IMR-90 (cell line): ENCODE measurements around the gene TMEM235. TPM values are rescaled to one million over a fixed set of nuclear protein-coding genes. Genes with fewer than 3 reads are reported as not detected.

ENCODE experiments used
- ATAC-seq: fragments of 200-7000 bp; cut with Tn5 transposase; 2 replicates; pipeline ENCODE4 v1.9.1; 2020; ENCODE audit warnings: low read depth, mild to moderate bottlenecking, moderate library complexity
- BruUV-seq: library from RNA; stranded (reverse); fragments of 400-500 nt; replicated peaks from 2 replicates; lab custom pipeline; 2021; lab: Mats Ljungman, UMichigan
- CTCF ChIA-PET: fragments of 300-600 bp; formaldehyde crosslinking; extraction: SDS; loops from one replicate; lab custom pipeline; 2021; ENCODE audit warnings: antibody characterized with exemption; lab: Yijun Ruan, JAX
- POLR2A ChIA-PET: fragments of 300-600 bp; sonication (Branson Sonifier 250); formaldehyde crosslinking; loops from one replicate; lab custom pipeline; 2022; ENCODE audit warnings: antibody characterized with exemption; ENCODE audit not compliant: unreplicated experiment; lab: Charles Lee
- DNase-seq: peaks from one replicate; pipeline ENCODE4 v3.0.0; 2013
- H2AFZ ChIP-seq: replicated peaks from 2 replicates; pipeline ENCODE3; 2013; ENCODE audit warnings: low read length, mild to moderate bottlenecking; ENCODE audit not compliant: poor library complexity
- H2AK5ac ChIP-seq: 2 replicates; pipeline ENCODE4 v1.6.1; 2013; ENCODE audit warnings: low read depth, low read length, inconsistent platforms
- H2AK9ac ChIP-seq: replicated peaks from 2 replicates; pipeline ENCODE3; 2013; ENCODE audit warnings: mild to moderate bottlenecking, low read depth, low read length, moderate library complexity; ENCODE audit not compliant: poor library complexity
- H2BK120ac ChIP-seq: 2 replicates; pipeline ENCODE4 v1.6.1; 2013; ENCODE audit warnings: low read depth, low read length, inconsistent platforms
- H2BK15ac ChIP-seq: 3 replicates; pipeline ENCODE4 v1.6.1; 2013; ENCODE audit warnings: low read depth, low read length, inconsistent platforms
- H2BK20ac ChIP-seq: 2 replicates; pipeline ENCODE4 v1.6.1; 2013; ENCODE audit warnings: low read depth, mild to moderate bottlenecking, inconsistent platforms, low read length, moderate library complexity
- H2BK5ac ChIP-seq: 2 replicates; pipeline ENCODE4 v1.6.1; 2013; ENCODE audit warnings: mild to moderate bottlenecking, low read depth, low read length, inconsistent platforms; ENCODE audit not compliant: poor library complexity, severe bottlenecking
- H3K14ac ChIP-seq: replicated peaks from 2 replicates; pipeline ENCODE4 v1.6.1; 2013; ENCODE audit warnings: low read depth, low read length, inconsistent platforms
- H3K18ac ChIP-seq: 2 replicates; pipeline ENCODE4 v1.6.1; 2013; ENCODE audit warnings: low read depth, low read length, control low read depth
- H3K23ac ChIP-seq: 2 replicates; pipeline ENCODE4 v1.6.1; 2013; ENCODE audit warnings: low read depth, low read length, inconsistent platforms
- H3K27ac ChIP-seq: 2 replicates; pipeline ENCODE4 v1.5.1; 2013; ENCODE audit warnings: mild to moderate bottlenecking, control low read depth, low read length; ENCODE audit not compliant: insufficient read depth
- H3K27me3 ChIP-seq: 2 replicates; pipeline ENCODE4 v1.6.1; 2013; ENCODE audit warnings: low read length; ENCODE audit not compliant: control insufficient read depth, insufficient read depth
- H3K36me3 ChIP-seq: 2 replicates; pipeline ENCODE4 v1.6.1; 2013; ENCODE audit warnings: low read length, mixed read lengths; ENCODE audit not compliant: control insufficient read depth, insufficient read depth
- H3K4ac ChIP-seq: 2 replicates; pipeline ENCODE4 v1.6.1; 2013; ENCODE audit warnings: low read depth, low read length, inconsistent platforms
- H3K4me1 ChIP-seq: 2 replicates; pipeline ENCODE4 v1.6.1; 2013; ENCODE audit warnings: low read length, mixed read lengths; ENCODE audit not compliant: control insufficient read depth, insufficient read depth
- H3K4me2 ChIP-seq: 2 replicates; pipeline ENCODE4 v1.6.1; 2013; ENCODE audit warnings: low read depth, mild to moderate bottlenecking, control low read depth, low read length, moderate library complexity
- H3K4me3 ChIP-seq: 2 replicates; pipeline ENCODE4 v1.5.1; 2013; ENCODE audit warnings: low read depth, mild to moderate bottlenecking, control low read depth, low read length, moderate library complexity; ENCODE audit not compliant: insufficient read depth
- H3K56ac ChIP-seq: 2 replicates; pipeline ENCODE4 v1.6.1; 2013; ENCODE audit warnings: low read length, inconsistent platforms; ENCODE audit not compliant: insufficient read depth; ENCODE audit errors: extremely low read depth
- H3K79me1 ChIP-seq, 2 experiments: 2 replicates each; pipeline ENCODE4 v1.6.1; 2013; ENCODE audit warnings: low read length in 2 of 2, inconsistent platforms in 1 of 2, low read depth in 1 of 2
- H3K9ac ChIP-seq: 2 replicates; pipeline ENCODE4 v1.6.1; 2013; ENCODE audit warnings: low read depth, low read length, control low read depth
- H3K9me1 ChIP-seq: 2 replicates; pipeline ENCODE4 v1.6.1; 2013; ENCODE audit warnings: low read length, inconsistent platforms; ENCODE audit not compliant: insufficient read depth
- H3K9me3 ChIP-seq: 2 replicates; pipeline ENCODE4 v1.6.1; 2013; ENCODE audit warnings: low read length; ENCODE audit not compliant: control insufficient read depth, insufficient read depth
- H4K20me1 ChIP-seq: 2 replicates; pipeline ENCODE4 v1.6.1; 2013; ENCODE audit warnings: low read length, inconsistent platforms; ENCODE audit not compliant: insufficient read depth
- H4K5ac ChIP-seq: 2 replicates; pipeline ENCODE4 v1.6.1; 2013; ENCODE audit warnings: mild to moderate bottlenecking, low read depth, low read length, control low read depth
- H4K8ac ChIP-seq, 2 experiments: 2 replicates each; pipeline ENCODE4 v1.6.1; 2013; ENCODE audit warnings: low read depth in 2 of 2, low read length in 2 of 2, control low read depth in 1 of 2, inconsistent platforms in 1 of 2
- H4K91ac ChIP-seq: 2 replicates; pipeline ENCODE4 v1.6.1; 2013; ENCODE audit warnings: low read depth, low read length, inconsistent platforms; ENCODE audit not compliant: insufficient read depth
- BHLHE40 ChIP-seq: fragments of 150-350 bp; IDR thresholded peaks from 2 replicates; pipeline ENCODE4 v1.6.1; 2016; ENCODE audit warnings: mild to moderate bottlenecking, low read depth, low read length
- CEBPB ChIP-seq: IDR thresholded peaks from 2 replicates; pipeline ENCODE4 v1.6.1; 2012; ENCODE audit warnings: low read depth, low read length, improper control_type of control experiment
- CHD1 ChIP-seq: IDR thresholded peaks from 2 replicates; pipeline ENCODE4 v1.6.1; 2012; ENCODE audit warnings: low read depth, low read length, improper control_type of control experiment
- CTCF ChIP-seq: conservative IDR thresholded peaks from 2 replicates; pipeline ENCODE4 v1.5.1; 2012; ENCODE audit warnings: mild to moderate bottlenecking, low read depth, low read length, improper control_type of control experiment
- ELK1 ChIP-seq: fragments of 150-350 bp; IDR thresholded peaks from 2 replicates; pipeline ENCODE4 v1.6.1; 2016; ENCODE audit warnings: low read depth, mild to moderate bottlenecking, low read length, moderate library complexity, borderline replicate concordance
- FOS ChIP-seq: fragments of 150-350 bp; IDR thresholded peaks from 2 replicates; pipeline ENCODE4 v1.6.1; 2016; ENCODE audit warnings: low read depth, low read length
- MAFK ChIP-seq: IDR thresholded peaks from 2 replicates; pipeline ENCODE4 v1.6.1; 2012; ENCODE audit warnings: low read depth, low read length, improper control_type of control experiment
- MAZ ChIP-seq: IDR thresholded peaks from 2 replicates; pipeline ENCODE4 v1.6.1; 2012; ENCODE audit warnings: low read depth, mild to moderate bottlenecking, low read length, improper control_type of control experiment, moderate library complexity, borderline replicate concordance
- MXI1 ChIP-seq: IDR thresholded peaks from 2 replicates; pipeline ENCODE4 v1.6.1; 2012; ENCODE audit warnings: low read depth, mild to moderate bottlenecking, low read length, moderate library complexity, borderline replicate concordance
- NFE2L2 ChIP-seq: fragments of 150-350 bp; IDR thresholded peaks from 2 replicates; pipeline ENCODE4 v1.6.1; 2016; ENCODE audit warnings: low read depth, mild to moderate bottlenecking, low read length
- POLR2A ChIP-seq: IDR thresholded peaks from 2 replicates; pipeline ENCODE4 v1.6.1; 2012; ENCODE audit warnings: mild to moderate bottlenecking, low read depth, low read length
- RAD21 ChIP-seq: IDR thresholded peaks from 2 replicates; pipeline ENCODE4 v1.6.1; 2012; ENCODE audit warnings: low read length, improper control_type of control experiment
- RCOR1 ChIP-seq: IDR thresholded peaks from 2 replicates; pipeline ENCODE4 v1.6.1; 2012; ENCODE audit warnings: mild to moderate bottlenecking, low read length, improper control_type of control experiment; ENCODE audit not compliant: insufficient replicate concordance
- RFX5 ChIP-seq: IDR thresholded peaks from 2 replicates; pipeline ENCODE4 v1.8.0; 2012; ENCODE audit warnings: low read depth, mild to moderate bottlenecking, low read length, moderate library complexity
- SMC3 ChIP-seq: fragments of 150-350 bp; IDR thresholded peaks from 2 replicates; pipeline ENCODE4 v1.6.1; 2016; ENCODE audit warnings: low read depth, mild to moderate bottlenecking, antibody characterized with exemption, low read length, moderate library complexity
- USF2 ChIP-seq: fragments of 150-350 bp; IDR thresholded peaks from 2 replicates; pipeline ENCODE4 v1.6.1; 2017; ENCODE audit warnings: mild to moderate bottlenecking, antibody characterized with exemption, low read length, low read depth
- whole genome bisulfite sequencing, 2 experiments: methylation state at CpG; one replicate each; pipeline versions ENCODE4 v1.1.5 to v1.1.7; 2013; ENCODE audit warnings: missing lambda C conversion rate in 2 of 2; ENCODE audit not compliant: insufficient read length in 1 of 2; ENCODE audit errors: extremely low coverage in 2 of 2; 5-methylcytosine and 5-hydroxymethylcytosine counted together
- dilution Hi-C: fragments of 300-500 bp; cut with HindIII; formaldehyde crosslinking; loops from one replicate; pipeline ENCODE4 v1.14.3; 2018; ENCODE audit warnings: low sequenced_read_pairs; ENCODE audit not compliant: unreplicated experiment
- in situ Hi-C: fragments of 300-500 bp; cut with MboI; formaldehyde crosslinking; loops from 3 replicates; pipeline ENCODE4 v1.14.3; 2019; ENCODE audit warnings: low sequenced_read_pairs, inconsistent platforms, mixed read lengths
- intact Hi-C: fragments of 100-400 bp; cut with micrococcal nuclease; formaldehyde crosslinking; loops from 2 replicates; pipeline ENCODE4 v1.10.0; 2022
- polyA plus RNA-seq, 3 experiments: library from polyadenylated mRNA; depleted of rRNA; stranded (reverse); fragments of >200 nt; gene quantifications; 2 replicates each; pipeline ENCODE4 v1.2.3, GENCODE V29; 2012; ENCODE audit warnings: low replicate concordance in 1 of 3
- total RNA-seq: library from RNA; depleted of rRNA; stranded (reverse); fragments of >200 nt; gene quantifications from 2 replicates; pipeline ENCODE4 v1.2.3, GENCODE V29; 2012

Gene TMEM235
- total and polyA plus RNA-seq, 2 of the 4 experiments (the other 2 are of a cell fraction), result not detected

DNA sequence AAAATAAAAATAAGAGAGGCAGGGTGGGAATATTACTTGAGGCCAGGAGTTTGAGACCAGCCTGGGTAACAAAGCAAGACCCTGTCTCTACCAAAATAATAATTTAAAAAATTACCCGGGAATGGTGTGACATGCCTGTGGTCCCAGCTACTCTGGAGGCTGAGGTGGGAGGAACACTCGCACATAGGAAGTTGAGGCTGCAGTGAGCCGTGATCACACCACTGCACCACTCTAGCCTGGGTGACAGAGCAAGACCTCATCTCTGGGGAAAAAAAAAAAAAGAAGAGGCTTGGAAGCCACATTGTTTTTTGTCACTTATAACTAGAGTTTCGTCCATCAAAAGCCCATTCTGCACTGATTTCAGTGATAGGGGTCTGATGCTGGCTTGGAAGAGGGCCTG, 3.3 kb upstream of the TMEM235 start:
- Histone ChIP-seq H3K4me3 (no peak overlapping the region), H2BK5ac (no peak overlapping the region), H3K9me1 (no peaks in the 10 kb centered on the region), H3K4me1 (no peaks in the 10 kb centered on the region), H4K91ac (no peak overlapping the region), H3K14ac (no peak overlapping the region), H3K36me3 (no peaks in the 10 kb centered on the region), H2AK5ac (no peak overlapping the region), H4K20me1 (no peaks in the 10 kb centered on the region; the same call in 1 of the 2 replicates), H2AFZ (no peak overlapping the region), H3K4me2 (no peak overlapping the region), H3K56ac (no peak overlapping the region), H3K79me1 (no peaks in the 10 kb centered on the region), H3K9me3 (no peaks in the 10 kb centered on the region), H2BK15ac (no peak overlapping the region), H3K4ac (no peak overlapping the region), H2BK120ac (no peak overlapping the region), H4K5ac (no peak overlapping the region), H3K18ac (no peak overlapping the region), H2AK9ac (no peak overlapping the region), H3K27me3 (peaks cover 32% of the 10 kb centered on the region), H4K8ac (no peak overlapping the region), H2BK20ac (no peak overlapping the region), H3K27ac (no peak overlapping the region), H3K9ac (no peak overlapping the region), H3K23ac (no peak overlapping the region; the same call in 1 of the 2 replicates)
- no peak for DNase-seq
- ChIA-PET CTCF (interaction anchor here (0.7 kb wide), 1 partner anchor 22 kb away, joined by 3 read pairs; no protein-coding TSS in a partner anchor), POLR2A (no interaction called here)
- intact Hi-C loops, result no loop called here
- in situ Hi-C loops, result no loop called here
- ATAC-seq, result no peak
- dilution Hi-C loops, result no loop called here
- TF ChIP-seq FOS (no peak), ELK1 (no peak), SMC3 (no peak), BHLHE40 (no peak), NFE2L2 (no peak), CHD1 (no peak), MXI1 (no peak), RAD21 (no peak), CTCF (no peak), USF2 (no peak), RCOR1 (no peak), CEBPB (no peak), POLR2A (no peak), MAZ (no peak), RFX5 (no peak), MAFK (no peak)
- WGBS, 2 experiments, result no CpG with 5 or more reads among the region's 4 CpGs
- no TSS peak for BruUV-seq
